Prostate gland (tissue), 2 donors: ENCODE results near the gene ZC3H14.

Experiments
- CTCF ChIP-seq, 4 experiments: fragments of 200-600 bp in 2 of 4; fragments of 450-650 bp in 2 of 4; sonication (generic) in 2 of 4; IDR thresholded peaks; 1 replicate in 3 of 4; 2 replicates in 1 of 4; pipeline ENCODE4 v1.5.1; 2016 to 2019; ENCODE audit warnings: antibody characterized with exemption in 4 of 4, mild to moderate bottlenecking in 2 of 4, moderate library complexity in 2 of 4
- POLR2A ChIP-seq: fragments of 450-650 bp; IDR thresholded peaks from one replicate; pipeline ENCODE4 v1.6.1; 2016; ENCODE audit warnings: antibody characterized with exemption, mild to moderate bottlenecking
- POLR2AphosphoS5 ChIP-seq: sonication (generic); formaldehyde crosslinking; IDR thresholded peaks from one replicate; pipeline ENCODE4 v1.6.1; 2017; ENCODE audit warnings: antibody characterized with exemption

- no peak for TF ChIP-seq POLR2A
- no peak for TF ChIP-seq CTCF (IDR thresholded peaks at IDR 0.05)
- TF ChIP-seq POLR2AphosphoS5: no peak
Measured at GRCh38 chr14:88632512-88632911, 69.7 kb downstream of the ZC3H14 start.
